CD4-positive, alpha-beta T cell (primary cell): Measurements from ENCODE around the gene CFAP141. TPM values are rescaled to one million over a fixed set of nuclear protein-coding genes. Genes with fewer than 3 reads are reported as not detected.

Experiments used
- ATAC-seq: fragments of 200-7000 bp; cut with Tn5 transposase; one replicate; pipeline ENCODE4 v1.10.0; 2022; ENCODE audit warnings: mild to moderate bottlenecking; ENCODE audit not compliant: poor library complexity
- CTCF ChIA-PET: fragments of 350-600 bp; sonication (Branson Sonifier 250); formaldehyde crosslinking; loops from one replicate; lab custom pipeline; 2021; ENCODE audit warnings: antibody characterized with exemption, inconsistent platforms; lab: Charles Lee
- POLR2A ChIA-PET: fragments of 350-600 bp; sonication (Branson Sonifier 250); formaldehyde crosslinking; loops from one replicate; lab custom pipeline; 2021; ENCODE audit warnings: antibody characterized with exemption, inconsistent platforms; lab: Charles Lee
- DNase-seq, 14 experiments: peaks; one replicate each; pipeline ENCODE4 v3.0.0-alpha.2; 2013 to 2020; ENCODE audit warnings: mixed read lengths in 2 of 14
- H3K27ac ChIP-seq, 2 donors: one replicate each; pipeline versions ENCODE4 v1.5.1 to v1.7.0; 2013; ENCODE audit warnings: low read length in 2 of 2, low read depth in 1 of 2, mild to moderate bottlenecking in 1 of 2
- H3K27me3 ChIP-seq, 2 experiments: 1 replicate in 1 of 2; 2 replicates in 1 of 2; pipeline versions ENCODE4 v1.6.1 to v1.7.0; 2013; ENCODE audit warnings: low read length in 2 of 2, control low read depth in 1 of 2, mild to moderate bottlenecking in 1 of 2, moderate library complexity in 1 of 2; ENCODE audit not compliant: insufficient read depth in 2 of 2, control insufficient read depth in 1 of 2
- H3K36me3 ChIP-seq: one replicate; pipeline ENCODE4 v1.6.1; 2013; ENCODE audit warnings: low read length, control low read depth; ENCODE audit not compliant: insufficient read depth
- H3K4me1 ChIP-seq: one replicate; pipeline ENCODE4 v1.6.1; 2013; ENCODE audit warnings: low read length, control low read depth; ENCODE audit not compliant: insufficient read depth
- H3K4me3 ChIP-seq: one replicate; pipeline ENCODE4 v1.5.1; 2013; ENCODE audit warnings: mild to moderate bottlenecking, low read length, moderate library complexity
- H3K9me3 ChIP-seq, 2 experiments: 1 replicate in 1 of 2; 2 replicates in 1 of 2; pipeline versions ENCODE4 v1.6.1 to v1.7.0; 2013; ENCODE audit warnings: low read length in 2 of 2, mild to moderate bottlenecking in 2 of 2, control low read depth in 1 of 2, moderate library complexity in 1 of 2; ENCODE audit not compliant: control insufficient read depth in 1 of 2, insufficient read depth in 1 of 2
- H3K27ac Mint-ChIP-seq: one replicate; pipeline ENCODE4 v1.8.0; 2020; ENCODE audit warnings: mixed read lengths
- H3K27me3 Mint-ChIP-seq: one replicate; pipeline ENCODE4 v1.8.0; 2021; ENCODE audit warnings: mixed read lengths
- H3K36me3 Mint-ChIP-seq: one replicate; pipeline ENCODE4 v1.8.0; 2021; ENCODE audit warnings: low read depth, mixed read lengths
- H3K4me1 Mint-ChIP-seq: one replicate; pipeline ENCODE4 v1.8.0; 2021; ENCODE audit warnings: low read depth, mixed read lengths
- H3K4me3 Mint-ChIP-seq: one replicate; pipeline ENCODE4 v1.8.0; 2020; ENCODE audit warnings: mild to moderate bottlenecking, mixed read lengths
- H3K9me3 Mint-ChIP-seq: one replicate; pipeline ENCODE4 v1.8.0; 2020; ENCODE audit warnings: mixed read lengths
- intact Hi-C, 2 experiments: fragments of 100-400 bp; cut with DNase I in 1 of 2; cut with micrococcal nuclease in 1 of 2; formaldehyde crosslinking; loops; one replicate each; pipeline versions ENCODE4 v1.15.1 to v1.9.0; 2023 to 2025; cut with DNase I, micrococcal nuclease
- total RNA-seq, 174 experiments: library from RNA in 2 of 174; stranded (reverse) in 2 of 174; gene quantifications; one replicate each; pipeline ENCODE4 v1.2.3 and lab custom pipeline; 2021 to 2026
- TF ChIP-seq, protein P1 (sequence below): fragments of 200-600 bp; IDR thresholded peaks from one replicate; pipeline ENCODE4 v1.8.0; 2022; ENCODE audit warnings: antibody characterized with exemption, mild to moderate bottlenecking

The CFAP141 gene
- total RNA-seq, 2 experiments from 2014 or later, result not detected

DNA sequence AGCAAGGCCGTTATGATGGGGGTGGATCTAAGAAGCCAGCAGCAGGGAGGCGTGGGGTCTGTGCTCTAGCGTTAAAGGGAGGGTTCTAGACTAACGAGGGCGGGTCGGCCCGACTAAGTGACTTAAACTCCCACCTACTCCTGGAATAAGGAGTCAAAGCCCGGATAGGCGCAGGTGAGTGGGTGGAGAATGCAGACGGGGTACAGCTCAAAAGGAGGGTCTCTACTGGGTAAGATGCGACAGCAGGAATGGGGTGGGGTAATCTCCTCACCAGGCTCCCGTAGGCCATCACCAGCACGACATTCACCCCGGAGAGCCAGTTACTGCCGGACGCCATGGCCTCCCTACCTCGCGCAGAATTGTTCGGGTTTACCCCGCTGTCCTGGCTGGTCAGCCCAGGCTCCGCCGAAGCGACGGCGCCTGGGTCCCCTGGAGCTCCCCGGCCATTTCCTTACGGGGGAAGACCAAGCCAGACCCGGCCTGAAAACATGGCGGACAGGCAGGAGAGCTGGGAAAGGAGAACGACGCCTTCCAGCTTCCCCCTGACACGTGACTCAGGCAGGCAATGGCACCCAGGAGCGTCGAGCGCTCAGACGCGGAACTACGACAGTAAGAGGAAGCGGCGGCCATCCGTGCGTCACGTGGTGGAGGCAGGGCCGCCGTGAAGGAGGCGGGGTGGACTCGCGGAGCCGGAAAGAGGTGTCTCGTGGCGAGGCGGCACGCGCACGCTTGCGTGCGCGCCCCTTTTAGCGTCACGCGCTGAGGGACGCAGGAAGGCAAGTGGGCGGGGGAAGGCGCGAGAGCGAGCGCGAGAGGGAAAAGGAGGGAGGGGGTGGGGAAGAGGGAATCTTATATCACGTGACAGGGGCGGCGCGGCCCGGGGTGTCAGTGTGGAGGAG lies 14.2 kb upstream of the CFAP141 start, which contains the start of gene UBAP2L:
UBAP2L (plus strand) TSS at position 885 of the 899 bp plus-strand sequence. CDS start 4,169 bp downstream, outside the sequence.
- Mint-ChIP-seq H3K4me3 (peak within 1 kb of the TSS; percentile 91), H3K4me1 (peaks cover 74% of the 10 kb centered on the region), H3K27ac (peak within 1 kb of the TSS; percentile 93), H3K9me3 (no peaks in the 10 kb centered on the region), H3K27me3 (no peaks in the 10 kb centered on the region), H3K36me3 (peaks cover 77% of the 10 kb centered on the region)
- H3K36me3 ChIP-seq, result peaks cover 35% of the 10 kb centered on the region
- peak; percentile 97 to 100 (median 99) for DNase-seq
- H3K9me3 ChIP-seq, result no peaks in the 10 kb centered on the region
- peak within 1 kb of the TSS; percentile 95 for H3K4me3 ChIP-seq
- H3K4me1 ChIP-seq, result peaks cover 43% of the 10 kb centered on the region
- intact Hi-C loops, result loop anchor here (1.0 to 10.0 kb wide), 12 partner anchors 37 to 1636 kb away; partner anchors contain the start of genes ATP8B2 (in 1 of the 2), GATAD2B (in 1 of the 2), GON4L (in 1 of the 2) and HAX1 (in 1 of the 2)
- CTCF ChIA-PET, result interaction anchor here (0.7 kb wide), 1 partner anchor 1718 kb away, joined by 4 read pairs; no protein-coding TSS in a partner anchor
- POLR2A ChIA-PET, result interaction anchor here (0.6 to 2.9 kb wide), 28 partner anchors 11 to 684 kb away, joined by 3 to 34 read pairs (median 5); partner anchors contain the start of genes GATAD2B, JTB, RPS27 and S100A6
- H3K27me3 ChIP-seq, result no peaks in the 10 kb centered on the region
- TF ChIP-seq, protein P1, sequence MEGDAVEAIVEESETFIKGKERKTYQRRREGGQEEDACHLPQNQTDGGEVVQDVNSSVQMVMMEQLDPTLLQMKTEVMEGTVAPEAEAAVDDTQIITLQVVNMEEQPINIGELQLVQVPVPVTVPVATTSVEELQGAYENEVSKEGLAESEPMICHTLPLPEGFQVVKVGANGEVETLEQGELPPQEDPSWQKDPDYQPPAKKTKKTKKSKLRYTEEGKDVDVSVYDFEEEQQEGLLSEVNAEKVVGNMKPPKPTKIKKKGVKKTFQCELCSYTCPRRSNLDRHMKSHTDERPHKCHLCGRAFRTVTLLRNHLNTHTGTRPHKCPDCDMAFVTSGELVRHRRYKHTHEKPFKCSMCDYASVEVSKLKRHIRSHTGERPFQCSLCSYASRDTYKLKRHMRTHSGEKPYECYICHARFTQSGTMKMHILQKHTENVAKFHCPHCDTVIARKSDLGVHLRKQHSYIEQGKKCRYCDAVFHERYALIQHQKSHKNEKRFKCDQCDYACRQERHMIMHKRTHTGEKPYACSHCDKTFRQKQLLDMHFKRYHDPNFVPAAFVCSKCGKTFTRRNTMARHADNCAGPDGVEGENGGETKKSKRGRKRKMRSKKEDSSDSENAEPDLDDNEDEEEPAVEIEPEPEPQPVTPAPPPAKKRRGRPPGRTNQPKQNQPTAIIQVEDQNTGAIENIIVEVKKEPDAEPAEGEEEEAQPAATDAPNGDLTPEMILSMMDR, result no peak
- H3K27ac ChIP-seq, result peak within 1 kb of the TSS; percentile 99
- ATAC-seq, result peak; percentile 83

DNA sequence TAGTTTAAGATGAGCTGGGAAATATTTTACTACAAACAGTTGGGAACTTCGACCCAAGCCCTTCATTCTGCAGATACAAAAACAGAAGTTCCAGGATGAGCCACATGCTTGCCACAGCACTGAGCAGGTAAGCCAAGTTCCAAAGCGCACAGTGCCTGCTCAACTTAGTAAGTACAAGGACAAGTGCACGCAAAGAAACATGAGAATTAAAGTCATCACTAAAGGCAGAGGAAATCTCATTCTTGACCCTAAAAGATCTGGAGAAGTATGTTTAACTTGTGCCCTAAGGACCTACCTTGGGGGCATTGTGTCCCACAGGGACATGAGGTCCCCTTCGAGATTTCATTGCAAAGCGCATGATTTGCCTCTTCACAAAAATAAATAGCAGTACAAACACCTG lies 13.4 kb upstream of the CFAP141 start:
- POLR2A ChIA-PET, result interaction anchor here (0.9 to 2.9 kb wide), 17 partner anchors 10 to 444 kb away, joined by 3 to 34 read pairs (median 5); partner anchors contain the start of gene RPS27
- intact Hi-C loops, result no loop called here
- Histone ChIP-seq H3K27me3 (no peaks in the 10 kb centered on the region), H3K4me1 (peaks cover 43% of the 10 kb centered on the region), H3K9me3 (no peaks in the 10 kb centered on the region), H3K36me3 (peaks cover 31% of the 10 kb centered on the region), H3K4me3 (peak overlapping the region; percentile 95), H3K27ac (peak overlapping the region; percentile 99)
- CTCF ChIA-PET, result interaction anchor here (1.2 kb wide), 1 partner anchor 115 kb away, joined by 6 read pairs; no protein-coding TSS in a partner anchor
- Mint-ChIP-seq H3K4me3 (peak overlapping the region; percentile 91), H3K36me3 (peaks cover 71% of the 10 kb centered on the region), H3K27ac (peak overlapping the region; percentile 93), H3K4me1 (peaks cover 67% of the 10 kb centered on the region), H3K9me3 (no peaks in the 10 kb centered on the region), H3K27me3 (no peaks in the 10 kb centered on the region)
- DNase-seq, result peak in 2 of 14 experiments; percentile 30 to 34
- no peak for ATAC-seq
- TF ChIP-seq, protein P1, result no peak

- no peak overlapping the region for H3K4me3 ChIP-seq
- no peak overlapping the region for H3K27ac ChIP-seq
- no peaks in the 10 kb centered on the region for H3K9me3 ChIP-seq
- ChIA-PET CTCF (interaction anchor here (0.6 to 1.2 kb wide), 2 partner anchors 116 to 255 kb away, joined by 3 to 6 read pairs; partner anchors contain the start of gene SLC39A1), POLR2A (interaction anchor here (1.2 to 1.3 kb wide), 2 partner anchors 228 to 335 kb away, joined by 4 to 6 read pairs; partner anchors contain the start of gene RPS27)
- TF ChIP-seq, protein P1, result no peak
- H3K4me1 ChIP-seq, result peaks cover 43% of the 10 kb centered on the region
- intact Hi-C loops, result no loop called here
- Mint-ChIP-seq H3K4me1 (peaks cover 61% of the 10 kb centered on the region), H3K4me3 (peak overlapping the region; percentile 91), H3K9me3 (no peaks in the 10 kb centered on the region), H3K36me3 (peaks cover 70% of the 10 kb centered on the region), H3K27me3 (no peaks in the 10 kb centered on the region), H3K27ac (peak overlapping the region; percentile 93)
- H3K27me3 ChIP-seq, result no peaks in the 10 kb centered on the region
- no peak for ATAC-seq
- no peak for DNase-seq
- H3K36me3 ChIP-seq, result peaks cover 37% of the 10 kb centered on the region
Measured at GRCh38 chr1:154218545-154218944, 12.4 kb upstream of the CFAP141 start.
